Activated CD8-positive, alpha-beta memory T cell treated with anti-CD3 and anti-CD28 coated beads, Interleukin-2, amount 10 ng/mL, durations not matched to agents 7 days and 5 days (primary cell): ENCODE data around the gene RAB11B. TPM values are rescaled to one million over a fixed set of nuclear protein-coding genes. Genes with fewer than 3 reads are reported as not detected.
A peak's percentile ranks its signal among the peaks of the same experiment; 100 is the strongest.
"Not testable (repeated sequence)": the region's sequence is repeated elsewhere in the genome, so short reads cannot be mapped to it uniquely, and the experiment has no call there.

Experiments used
- ATAC-seq: fragments of 150-1000 bp; cut with Tn5 transposase; one replicate; pipeline ENCODE4 v1.10.0; 2021; ENCODE audit warnings: moderate library complexity
- CTCF ChIA-PET: fragments of 350-600 bp; sonication (Branson Sonifier 250); formaldehyde crosslinking; loops from one replicate; lab custom pipeline; 2021; ENCODE audit warnings: antibody characterized with exemption; lab: Charles Lee
- DNase-seq: peaks from one replicate; pipeline ENCODE4 v3.0.0-alpha.2; 2020
- H3K27ac Mint-ChIP-seq: one replicate; pipeline ENCODE4 v1.8.0; 2021; ENCODE audit warnings: mild to moderate bottlenecking, mixed read lengths
- H3K27me3 Mint-ChIP-seq: one replicate; pipeline ENCODE4 v1.8.0; 2021; ENCODE audit warnings: mixed read lengths
- H3K36me3 Mint-ChIP-seq: one replicate; pipeline ENCODE4 v1.8.0; 2021; ENCODE audit warnings: mild to moderate bottlenecking, mixed read lengths
- H3K4me1 Mint-ChIP-seq: one replicate; pipeline ENCODE4 v1.8.0; 2021; ENCODE audit warnings: mixed read lengths
- H3K4me3 Mint-ChIP-seq: one replicate; pipeline ENCODE4 v1.8.0; 2021; ENCODE audit warnings: mild to moderate bottlenecking, moderate library complexity, mixed read lengths
- H3K9me3 Mint-ChIP-seq: one replicate; pipeline ENCODE4 v1.8.0; 2022; ENCODE audit warnings: low read depth, mixed read lengths
- total RNA-seq, 2 experiments: library from RNA; stranded (reverse); gene quantifications; one replicate each; pipeline ENCODE4 v1.2.3, GENCODE V29; 2021

Gene RAB11B
- 10 to 100 TPM; 96.2 to 97.3 TPM for total RNA-seq

- Mint-ChIP-seq H3K27me3 (no peaks in the 10 kb centered on the region), H3K4me1 (peaks cover 25% of the 10 kb centered on the region), H3K9me3 (no peaks in the 10 kb centered on the region), H3K27ac (peak within 1 kb of the TSS; percentile 98), H3K36me3 (peaks cover 5% of the 10 kb centered on the region), H3K4me3 (peak within 1 kb of the TSS; percentile 84)
- CTCF ChIA-PET, result interaction anchor here (1.0 to 3.2 kb wide), 10 partner anchors 11 to 265 kb away, joined by 3 to 12 read pairs (median 4); partner anchors contain the start of genes HNRNPM and MARCHF2
- DNase-seq (peak; percentile 100), ATAC-seq (peak; percentile 93)
Observed at GRCh38 chr19:8389891-8390616, at the start of gene RAB11B. Gene RAB11B (plus strand): TSS chr19:8390360. CDS start chr19:8390417, 57 bp downstream.

GRCh38 chr19:8341504-8341903 lies 48.7 kb upstream of the RAB11B start:
- DNase-seq, H3K9me3 Mint-ChIP-seq, ATAC-seq, H3K4me3 Mint-ChIP-seq, H3K36me3 Mint-ChIP-seq, H3K27ac Mint-ChIP-seq: not testable (repeated sequence)
- CTCF ChIA-PET, result interaction anchor here (1.0 to 5.9 kb wide), 5 partner anchors 13 to 398 kb away, joined by 3 to 48 read pairs (median 3); partner anchors contain the start of gene TIMM44
- H3K27me3 Mint-ChIP-seq, result peaks cover 27% of the 10 kb centered on the region
- peaks cover 15% of the 10 kb centered on the region for H3K4me1 Mint-ChIP-seq

- H3K4me3 Mint-ChIP-seq, result peak overlapping the region; percentile 68
- H3K9me3 Mint-ChIP-seq, result no peaks in the 10 kb centered on the region
- CTCF ChIA-PET, result interaction anchor here (0.9 to 5.9 kb wide), 2 partner anchors 12 to 23 kb away, joined by 3 to 48 read pairs; no protein-coding TSS in a partner anchor
- no peak for ATAC-seq
- no peak overlapping the region for H3K27ac Mint-ChIP-seq
- peaks cover 25% of the 10 kb centered on the region for H3K27me3 Mint-ChIP-seq
- no peak for DNase-seq
- no peaks in the 10 kb centered on the region for H3K36me3 Mint-ChIP-seq
- peaks cover 15% of the 10 kb centered on the region for H3K4me1 Mint-ChIP-seq
Observed at GRCh38 chr19:8342316-8342683, 47.9 kb upstream of the RAB11B start.

- H3K4me1 Mint-ChIP-seq, result peaks cover 15% of the 10 kb centered on the region
- peaks cover 21% of the 10 kb centered on the region for H3K27me3 Mint-ChIP-seq
- H3K36me3 Mint-ChIP-seq, result no peaks in the 10 kb centered on the region
- DNase-seq, result peak; percentile 98
- H3K9me3 Mint-ChIP-seq, result no peaks in the 10 kb centered on the region
- H3K27ac Mint-ChIP-seq, result no peak within 1 kb of the TSS
- peak; percentile 100 for ATAC-seq
- CTCF ChIA-PET, result interaction anchor here (0.6 to 5.9 kb wide), 4 partner anchors 8 to 112 kb away, joined by 3 to 48 read pairs (median 8); no protein-coding TSS in a partner anchor
- H3K4me3 Mint-ChIP-seq, result peak within 1 kb of the TSS; percentile 68
Observed at GRCh38 chr19:8342684-8343482, 47.3 kb upstream of the RAB11B start, which contains the start of gene KANK3. Gene KANK3 (minus strand): TSS chr19:8343262. CDS start chr19:8337828, 5,434 bp downstream.

GRCh38 chr19:8343483-8343844 lies 46.7 kb upstream of the RAB11B start:
- ATAC-seq (no peak), DNase-seq (no peak)
- CTCF ChIA-PET, result interaction anchor here (0.6 to 5.9 kb wide), 3 partner anchors 9 to 112 kb away, joined by 3 to 48 read pairs (median 12); no protein-coding TSS in a partner anchor
- Mint-ChIP-seq H3K36me3 (no peaks in the 10 kb centered on the region), H3K27me3 (peaks cover 17% of the 10 kb centered on the region), H3K4me1 (peaks cover 15% of the 10 kb centered on the region), H3K4me3 (peak overlapping the region; percentile 68), H3K27ac (no peak overlapping the region), H3K9me3 (no peaks in the 10 kb centered on the region)

- not testable (repeated sequence) for H3K27ac Mint-ChIP-seq, H3K4me1 Mint-ChIP-seq, ATAC-seq, H3K9me3 Mint-ChIP-seq, H3K36me3 Mint-ChIP-seq, DNase-seq, H3K4me3 Mint-ChIP-seq
- peaks cover 19% of the 10 kb centered on the region for H3K27me3 Mint-ChIP-seq
- CTCF ChIA-PET, result interaction anchor here (0.6 to 3.1 kb wide), 2 partner anchors 15 to 143 kb away, joined by 3 to 9 read pairs; no protein-coding TSS in a partner anchor
Observed at GRCh38 chr19:8349629-8350372, 40.4 kb upstream of the RAB11B start.

- Mint-ChIP-seq H3K4me3 (no peak overlapping the region), H3K36me3 (no peaks in the 10 kb centered on the region), H3K4me1 (peaks cover 13% of the 10 kb centered on the region), H3K27me3 (peaks cover 17% of the 10 kb centered on the region), H3K27ac (no peak overlapping the region), H3K9me3 (peaks cover 3% of the 10 kb centered on the region)
- ATAC-seq (no peak), DNase-seq (no peak)
- CTCF ChIA-PET, result interaction anchor here (0.6 to 4.0 kb wide), 18 partner anchors 9 to 766 kb away, joined by 3 to 48 read pairs (median 11); partner anchors contain the start of genes ANGPTL4, KANK3, MARCHF2 and MYO1F
Observed at GRCh38 chr19:8352134-8352827, 37.9 kb upstream of the RAB11B start.

- not testable (repeated sequence) for H3K36me3 Mint-ChIP-seq, DNase-seq, H3K27ac Mint-ChIP-seq, H3K4me3 Mint-ChIP-seq, ATAC-seq, H3K9me3 Mint-ChIP-seq
- Mint-ChIP-seq H3K27me3 (peaks cover 17% of the 10 kb centered on the region), H3K4me1 (peaks cover 13% of the 10 kb centered on the region)
- CTCF ChIA-PET, result interaction anchor here (0.6 to 4.0 kb wide), 30 partner anchors 10 to 489 kb away, joined by 3 to 48 read pairs (median 6); partner anchors contain the start of genes ANGPTL4, KANK3, MARCHF2 and MYO1F
Observed at GRCh38 chr19:8352845-8353244, 37.3 kb upstream of the RAB11B start.

GRCh38 chr19:8355631-8356402 lies 34.3 kb upstream of the RAB11B start:
- H3K9me3 Mint-ChIP-seq, result peaks cover 3% of the 10 kb centered on the region
- ATAC-seq, result no peak
- peaks cover 13% of the 10 kb centered on the region for H3K27me3 Mint-ChIP-seq
- DNase-seq, result no peak
- CTCF ChIA-PET, result interaction anchor here (1.0 to 4.0 kb wide), 11 partner anchors 8 to 257 kb away, joined by 3 to 48 read pairs (median 6); partner anchors contain the start of genes ANGPTL4, KANK3 and RAB11B
- no peaks in the 10 kb centered on the region for H3K36me3 Mint-ChIP-seq
- no peak overlapping the region for H3K27ac Mint-ChIP-seq
- no peak overlapping the region for H3K4me3 Mint-ChIP-seq
- peaks cover 11% of the 10 kb centered on the region for H3K4me1 Mint-ChIP-seq

GRCh38 chr19:8357007-8357521 lies 33.1 kb upstream of the RAB11B start:
- no peak for ATAC-seq

GRCh38 chr19:8358948-8359347 lies 31.2 kb upstream of the RAB11B start:
- peaks cover 2% of the 10 kb centered on the region for H3K36me3 Mint-ChIP-seq
- H3K27me3 Mint-ChIP-seq, result peaks cover 15% of the 10 kb centered on the region
- H3K27ac Mint-ChIP-seq, result no peak overlapping the region
- CTCF ChIA-PET, result interaction anchor here (0.8 to 2.1 kb wide), 3 partner anchors 11 to 222 kb away, joined by 3 to 7 read pairs (median 4); partner anchors contain the start of gene RAB11B
- ATAC-seq (no peak), DNase-seq (no peak)
- H3K9me3 Mint-ChIP-seq, result peaks cover 3% of the 10 kb centered on the region
- H3K4me1 Mint-ChIP-seq, result peaks cover 14% of the 10 kb centered on the region
- no peak overlapping the region for H3K4me3 Mint-ChIP-seq

More at GRCh38 chr19:8357007-8357521, 33.1 kb upstream of the RAB11B start:
- peaks cover 3% of the 10 kb centered on the region for H3K9me3 Mint-ChIP-seq
- CTCF ChIA-PET, result interaction anchor here (1.1 to 1.6 kb wide), 2 partner anchors 9 to 229 kb away, joined by 3 to 4 read pairs; no protein-coding TSS in a partner anchor
- H3K27me3 Mint-ChIP-seq, result peaks cover 9% of the 10 kb centered on the region
- H3K4me1 Mint-ChIP-seq, result peaks cover 10% of the 10 kb centered on the region
- H3K27ac Mint-ChIP-seq, result no peak overlapping the region
- no peak overlapping the region for H3K4me3 Mint-ChIP-seq
- no peak for DNase-seq
- no peaks in the 10 kb centered on the region for H3K36me3 Mint-ChIP-seq
